NCI-H2171 treated with DMSO at 0.1 percent for 48 hours (cell line): ENCODE measurements around the gene CR1.
A peak's percentile ranks its signal among the peaks of the same experiment; 100 is the strongest.
"Not testable (repeated sequence)": the region's sequence is repeated elsewhere in the genome, so short reads cannot be mapped to it uniquely, and the experiment has no call there.

ENCODE experiments used
- DNase-seq: peaks from one replicate; lab custom pipeline; 2025; lab: John Stamatoyannopoulos, UW

Gene CR1

DNA sequence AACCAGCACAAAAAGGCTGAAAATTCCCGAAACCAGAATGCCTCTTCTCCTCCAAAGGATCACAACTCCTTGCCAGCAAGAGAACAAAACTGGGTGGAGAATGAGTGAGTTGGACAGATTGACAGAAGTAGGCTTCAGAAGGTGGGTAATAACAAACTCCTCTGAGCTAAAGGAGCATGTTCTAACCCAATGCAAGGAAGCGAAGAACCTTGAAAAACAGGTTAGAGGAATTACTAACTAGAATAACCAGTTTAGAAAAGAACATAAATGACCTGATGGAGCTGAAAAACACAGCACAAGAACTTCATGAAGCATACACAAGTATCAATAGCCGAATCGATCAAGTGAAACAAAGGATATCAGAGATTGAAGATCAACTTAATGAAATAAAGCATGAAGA, 93.5 kb downstream of the CR1 start:
- not testable (repeated sequence) for DNase-seq

DNA sequence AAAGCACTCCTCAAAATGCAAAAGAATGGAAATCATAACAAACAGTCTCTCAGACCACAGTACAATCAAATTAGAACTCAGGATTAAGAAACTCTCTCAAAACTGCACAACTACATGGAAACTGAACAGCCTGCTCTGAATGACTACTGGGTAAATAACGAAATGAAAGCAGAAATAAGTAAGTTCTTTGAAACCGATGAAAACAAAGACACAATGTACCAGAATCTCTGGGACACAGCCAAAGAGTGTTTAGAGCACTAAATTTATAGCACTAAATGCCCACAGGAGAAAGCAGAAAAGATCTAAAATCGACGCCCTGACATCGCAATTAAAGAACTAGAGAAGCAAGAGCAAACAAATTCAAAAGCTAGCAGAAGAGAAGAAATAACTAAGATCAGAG, 95.2 kb downstream of the CR1 start:
- not testable (repeated sequence) for DNase-seq

DNA sequence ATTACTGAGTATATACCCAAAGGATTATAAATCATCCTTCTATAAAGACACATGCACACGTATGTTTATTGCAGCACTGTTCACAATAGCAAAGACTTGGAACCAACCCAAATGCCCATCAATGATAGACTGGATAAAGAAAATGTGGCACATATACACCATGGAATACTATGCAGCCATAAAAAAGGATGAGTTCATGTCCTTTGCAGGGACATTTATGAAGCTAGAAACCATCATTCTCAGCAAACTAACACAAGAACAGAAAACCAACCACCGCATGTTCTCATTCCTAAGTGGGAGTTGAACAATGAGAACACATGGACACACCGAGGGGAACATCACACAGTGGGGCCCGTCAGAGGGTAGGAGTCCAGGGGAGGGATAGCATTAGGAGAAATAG, 98.1 kb downstream of the CR1 start:
- DNase-seq = not testable (repeated sequence)

DNA sequence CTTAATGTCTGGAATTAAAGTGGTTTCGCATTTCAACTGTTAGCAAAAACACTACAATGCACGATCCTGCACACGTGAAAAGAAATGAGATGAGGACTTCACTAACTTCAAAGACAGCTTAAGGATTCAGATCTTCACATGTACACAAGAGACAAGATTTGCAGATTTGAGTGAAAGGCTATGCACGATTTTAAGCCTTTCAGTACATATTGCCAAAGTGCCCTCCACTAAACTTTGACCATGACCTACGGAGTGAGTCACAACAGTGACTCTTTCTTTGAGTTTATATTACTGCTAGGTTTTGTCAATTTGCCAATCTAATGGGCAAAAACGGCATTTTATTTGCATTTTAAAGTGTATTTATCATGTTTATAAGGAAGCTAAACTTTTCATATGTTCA, 107.8 kb downstream of the CR1 start:
- DNase-seq = no peak

DNA sequence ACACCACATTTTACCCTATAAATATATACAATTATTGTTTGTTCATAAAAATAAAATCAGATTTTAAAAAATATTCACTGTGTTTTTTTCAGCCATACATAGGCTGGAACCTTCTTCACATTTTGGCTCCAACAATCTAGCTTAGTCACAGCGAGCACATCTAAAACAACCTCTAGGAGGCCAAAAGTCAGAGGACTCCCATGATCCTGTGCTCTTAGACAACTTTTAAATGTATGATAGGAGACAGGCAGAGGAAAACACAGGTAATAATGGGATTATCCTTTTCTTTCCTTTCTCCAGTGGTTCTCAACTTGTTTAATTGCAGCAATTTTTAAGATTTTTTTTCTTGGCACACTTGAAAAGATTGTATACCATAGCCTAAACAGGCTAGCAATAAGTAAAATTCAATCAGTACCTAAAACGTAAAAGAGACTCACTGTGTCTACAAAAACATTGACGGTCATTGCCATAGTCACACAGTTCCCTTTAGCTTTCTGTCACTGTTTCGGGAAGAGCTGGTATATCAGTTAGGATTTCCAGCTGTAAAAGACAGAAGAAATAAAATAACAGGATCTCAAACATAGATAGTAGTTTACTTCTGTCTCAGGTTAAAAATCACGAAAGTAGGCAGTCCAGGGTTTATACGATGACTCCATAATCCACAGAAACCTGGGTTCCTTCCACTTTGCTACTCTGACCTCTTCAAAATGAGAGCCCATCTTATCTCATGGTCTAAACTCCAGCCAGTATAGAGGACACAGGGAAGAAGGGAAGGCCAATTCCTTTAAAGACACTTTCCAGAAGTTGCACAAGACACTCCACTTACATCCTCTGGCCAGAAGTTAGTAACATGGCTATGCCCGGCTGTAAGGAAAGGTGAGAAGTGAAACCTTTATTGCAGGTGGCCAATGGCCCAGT, 109.7 kb downstream of the CR1 start:
- DNase-seq = no peak

DNA sequence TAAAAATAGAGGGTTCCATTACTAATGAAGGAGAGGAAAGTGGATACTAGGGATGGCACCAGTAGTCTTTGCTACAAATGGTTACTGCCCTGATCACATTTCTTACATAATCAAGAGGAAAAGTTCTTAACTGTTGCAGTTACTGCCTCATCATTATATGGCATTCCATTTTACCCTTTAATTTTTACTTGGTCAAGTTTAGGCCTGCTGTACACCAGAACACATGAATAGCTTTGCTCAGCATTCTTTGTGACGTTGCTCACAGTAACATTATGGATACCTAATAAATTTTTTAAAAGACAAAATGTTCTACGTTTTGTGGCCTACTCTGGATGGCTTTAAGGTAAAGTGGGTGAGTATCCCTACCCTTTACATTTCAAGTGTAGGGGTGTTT, 110.4 kb downstream of the CR1 start:
- no peak for DNase-seq

DNA sequence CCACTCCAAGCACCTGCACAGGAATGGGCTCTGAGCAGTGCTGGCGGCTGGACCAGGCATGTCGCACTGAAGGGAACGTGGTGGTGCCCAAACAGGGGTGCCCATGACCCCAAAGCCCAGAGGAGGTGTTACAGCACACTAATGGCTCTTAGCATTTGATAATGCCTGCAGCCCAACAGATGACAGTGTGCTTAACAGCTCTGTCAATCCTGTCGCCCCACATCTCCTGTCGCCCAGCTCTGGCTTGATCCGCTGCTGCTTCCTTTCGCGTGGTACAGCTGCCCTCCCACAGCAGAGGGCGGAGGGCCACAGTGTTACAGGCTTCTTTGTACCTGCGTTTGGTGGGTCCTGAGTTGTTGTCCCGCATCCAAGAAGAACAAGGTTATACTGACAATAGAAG, 116.8 kb downstream of the CR1 start:
- DNase-seq = no peak

DNA sequence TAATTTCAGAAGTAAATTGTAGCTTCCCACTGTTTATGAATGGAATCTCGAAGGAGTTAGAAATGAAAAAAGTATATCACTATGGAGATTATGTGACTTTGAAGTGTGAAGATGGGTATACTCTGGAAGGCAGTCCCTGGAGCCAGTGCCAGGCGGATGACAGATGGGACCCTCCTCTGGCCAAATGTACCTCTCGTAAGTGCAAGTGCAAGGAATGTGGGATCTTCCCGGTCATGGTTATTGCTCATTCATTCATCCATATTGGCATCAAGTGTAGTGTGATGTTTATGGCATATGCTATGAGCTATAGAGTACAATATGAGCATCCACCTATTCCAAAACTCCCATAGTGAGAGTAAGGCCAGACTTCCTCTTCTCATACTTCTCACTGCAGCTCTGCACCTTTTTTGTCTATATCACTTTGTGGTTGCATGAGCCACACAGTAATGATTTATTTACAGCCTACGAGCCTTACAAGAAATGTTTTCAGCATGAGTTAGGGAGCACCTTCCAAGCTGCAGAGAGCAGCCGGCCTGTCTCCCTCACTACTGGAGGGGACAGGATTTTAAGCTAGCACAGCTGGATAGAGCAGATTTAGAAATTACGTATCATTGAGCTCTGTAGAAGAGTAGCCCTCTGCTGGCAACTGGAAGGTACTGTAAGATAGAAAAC, 124.0 kb downstream of the CR1 start:
- peak; percentile 50 for DNase-seq

DNA sequence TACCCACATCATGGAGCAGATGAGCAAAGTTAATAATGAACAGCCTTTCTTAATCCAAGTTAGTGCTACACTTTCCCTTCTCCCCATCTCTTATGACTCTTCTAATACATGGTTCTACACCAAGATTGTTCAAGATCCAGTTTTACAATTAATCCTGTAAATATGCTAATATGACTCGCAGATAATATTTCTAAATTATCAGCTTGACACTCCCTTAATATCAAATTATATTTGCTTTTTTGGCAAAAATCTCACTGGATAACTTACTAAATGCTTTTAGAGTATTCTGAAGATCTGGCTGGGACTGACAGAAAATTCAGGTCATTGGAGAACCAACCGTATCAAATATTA, 124.6 kb downstream of the CR1 start:
- DNase-seq = no peak

DNA sequence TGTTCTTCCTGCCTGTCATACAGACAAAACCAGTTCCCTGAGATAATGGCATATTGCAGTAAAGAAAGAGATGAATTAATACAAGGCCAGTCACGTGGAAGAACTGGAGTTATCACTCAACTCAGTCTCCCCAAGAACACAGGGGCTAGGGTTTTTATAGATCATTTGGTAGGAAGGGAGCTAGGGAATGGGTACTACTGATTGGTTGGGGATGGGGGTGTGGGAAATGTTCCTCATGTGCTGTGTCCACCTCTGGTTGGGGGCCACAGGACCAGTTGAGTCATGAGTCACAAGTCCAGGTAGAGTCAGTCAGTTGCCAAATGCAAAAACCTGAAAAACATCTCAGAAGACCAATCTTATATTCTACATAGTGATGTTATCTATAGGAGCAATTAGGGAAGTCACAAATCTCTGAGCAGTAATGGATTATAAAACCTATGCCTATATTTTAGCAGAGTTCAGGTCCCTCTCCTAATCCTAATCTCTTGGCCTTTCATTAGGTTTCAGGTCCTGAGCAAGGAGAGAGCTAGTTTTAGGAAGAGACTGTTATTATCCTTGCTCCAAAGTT, 129.6 kb downstream of the CR1 start:
- not testable (repeated sequence) for DNase-seq

DNA sequence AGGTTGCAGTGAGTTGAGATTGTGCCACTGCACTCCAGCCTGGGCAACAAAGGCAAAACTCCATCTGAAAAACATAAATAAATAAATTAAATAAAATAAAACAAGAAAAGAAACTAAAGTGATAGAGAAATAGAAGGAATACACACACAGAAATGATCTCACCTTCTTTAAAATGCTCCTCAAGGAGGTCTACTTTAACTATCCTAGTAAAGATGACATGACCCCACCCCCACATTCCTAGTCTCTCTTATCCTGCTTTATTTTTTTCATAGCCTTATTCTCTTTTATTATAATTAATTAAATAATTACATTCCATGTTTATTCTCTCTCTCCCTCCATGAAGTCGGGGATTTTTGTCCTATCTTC, 131.0 kb downstream of the CR1 start:
- DNase-seq = no peak

DNA sequence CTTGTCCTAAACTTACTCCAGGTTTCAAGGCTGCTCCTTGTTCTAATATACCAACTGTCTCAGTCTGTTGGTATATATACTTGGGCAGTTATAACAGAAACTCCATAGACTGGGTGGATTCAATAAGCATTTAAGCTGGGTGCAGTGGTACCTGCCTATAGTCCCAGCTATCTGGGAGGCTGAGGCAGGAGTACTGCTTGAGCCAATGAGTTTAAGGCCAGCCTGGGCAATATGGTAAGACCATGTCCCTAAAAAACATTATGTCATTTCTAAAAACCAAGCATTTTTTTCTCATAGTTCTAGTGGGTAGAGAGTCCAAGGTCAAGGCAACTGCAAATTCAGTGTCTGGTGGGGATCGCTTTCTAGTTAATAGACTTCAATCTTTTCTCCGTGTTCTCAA, 131.5 kb downstream of the CR1 start:
- DNase-seq = no peak

DNA sequence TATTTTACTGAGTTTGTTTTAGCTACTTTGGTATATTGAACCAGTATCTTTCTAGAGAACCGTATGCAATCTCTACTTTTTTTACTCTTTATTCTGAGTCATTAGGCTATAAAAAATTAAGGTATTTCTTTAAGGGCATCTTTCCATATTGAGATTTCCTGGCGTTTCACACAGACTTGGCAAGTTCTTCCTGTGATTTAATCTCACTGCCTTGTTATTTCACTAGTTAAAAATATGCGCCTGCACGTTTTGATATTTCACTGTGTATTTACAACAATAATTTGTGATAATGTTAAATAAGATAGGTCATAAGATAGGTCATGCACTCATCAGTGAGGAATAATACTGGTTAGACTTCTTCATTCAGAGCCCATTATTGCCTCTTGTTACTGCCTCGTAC, 132.8 kb downstream of the CR1 start:
- DNase-seq = no peak

DNA sequence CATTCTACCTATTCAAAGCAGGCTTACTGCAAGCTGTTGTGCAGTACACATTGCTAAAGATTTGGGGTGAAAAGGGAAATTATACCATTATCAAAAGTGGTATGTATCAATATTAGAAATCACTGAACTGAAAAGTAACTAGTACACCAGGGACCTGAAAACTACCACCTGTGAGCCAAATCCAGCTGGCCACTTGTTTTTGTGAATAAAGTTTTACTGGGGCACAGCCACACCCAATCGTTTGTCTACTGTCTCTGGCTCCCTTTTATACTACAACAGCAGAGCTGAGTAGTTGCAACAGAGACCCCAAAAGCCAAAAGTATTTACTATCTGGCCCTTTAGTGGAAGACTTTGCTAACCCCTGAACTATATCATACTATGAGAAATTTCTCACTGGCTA, 135.2 kb downstream of the CR1 start:
- no peak for DNase-seq

DNA sequence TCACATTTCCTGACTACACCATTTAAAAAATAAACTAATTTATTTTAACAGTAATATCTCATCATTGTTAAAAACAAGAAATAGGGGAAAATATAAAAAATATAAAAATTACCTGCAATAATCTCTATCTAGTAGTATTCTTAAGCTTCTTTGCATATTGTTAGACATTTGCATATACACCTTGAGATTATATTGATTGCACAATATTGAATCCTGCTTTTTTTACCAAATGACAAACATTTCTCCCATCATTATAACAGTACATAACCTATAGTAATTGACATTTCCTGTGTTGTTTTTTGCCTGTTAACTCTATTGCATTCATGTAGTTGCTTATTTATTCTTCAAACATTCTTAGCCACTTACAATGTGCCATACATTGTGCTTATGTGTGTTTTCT, 137.3 kb downstream of the CR1 start:
- DNase-seq = no peak

DNA sequence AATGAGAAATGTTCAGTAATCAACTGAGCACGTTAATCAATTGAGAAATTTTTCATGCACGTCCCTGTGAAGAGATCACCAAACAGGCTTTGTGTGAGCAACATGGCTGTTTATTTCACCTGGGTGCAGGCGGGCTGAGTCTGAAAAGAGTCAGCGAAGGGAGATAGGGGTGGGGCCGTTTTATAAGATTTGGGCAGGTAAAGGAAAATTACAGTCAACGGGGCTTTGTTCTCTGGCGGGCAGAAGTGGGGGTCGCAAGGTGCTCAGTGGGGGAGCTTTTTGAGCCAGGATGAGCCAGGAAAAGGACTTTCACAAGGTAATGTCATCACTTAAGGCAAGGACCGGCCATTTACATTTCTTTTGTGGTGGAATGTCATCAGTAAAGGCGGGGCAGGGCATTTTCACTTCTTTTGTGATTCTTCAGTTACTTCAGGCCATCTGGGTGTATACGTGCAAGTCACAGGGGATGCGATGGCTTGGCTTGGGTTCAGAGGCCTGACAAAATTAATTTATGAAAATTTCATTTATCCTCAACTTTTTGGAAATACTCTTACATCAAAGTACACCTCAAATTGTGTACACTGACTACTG, 137.8 kb downstream of the CR1 start:
- not testable (repeated sequence) for DNase-seq

DNA sequence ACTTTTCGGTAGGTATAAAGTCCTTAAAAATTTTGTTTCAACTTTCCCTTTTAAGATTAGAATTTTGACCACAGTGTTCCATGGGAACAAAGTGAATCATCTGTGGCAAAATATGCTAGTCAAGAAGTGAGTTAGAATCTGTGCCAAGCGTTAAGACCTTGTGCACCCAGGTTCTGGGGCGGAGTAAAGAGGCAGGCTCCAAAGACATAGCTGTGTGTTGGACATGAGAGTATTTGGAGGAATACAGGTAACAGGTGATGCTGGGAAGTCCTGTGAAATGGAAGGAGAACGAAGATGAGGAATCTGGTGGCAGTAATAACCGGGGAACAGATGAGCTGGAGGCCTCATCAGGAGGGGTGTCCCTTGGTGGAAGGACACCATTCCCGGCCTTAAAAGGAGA, 138.3 kb downstream of the CR1 start:
- DNase-seq = not testable (repeated sequence)

DNA sequence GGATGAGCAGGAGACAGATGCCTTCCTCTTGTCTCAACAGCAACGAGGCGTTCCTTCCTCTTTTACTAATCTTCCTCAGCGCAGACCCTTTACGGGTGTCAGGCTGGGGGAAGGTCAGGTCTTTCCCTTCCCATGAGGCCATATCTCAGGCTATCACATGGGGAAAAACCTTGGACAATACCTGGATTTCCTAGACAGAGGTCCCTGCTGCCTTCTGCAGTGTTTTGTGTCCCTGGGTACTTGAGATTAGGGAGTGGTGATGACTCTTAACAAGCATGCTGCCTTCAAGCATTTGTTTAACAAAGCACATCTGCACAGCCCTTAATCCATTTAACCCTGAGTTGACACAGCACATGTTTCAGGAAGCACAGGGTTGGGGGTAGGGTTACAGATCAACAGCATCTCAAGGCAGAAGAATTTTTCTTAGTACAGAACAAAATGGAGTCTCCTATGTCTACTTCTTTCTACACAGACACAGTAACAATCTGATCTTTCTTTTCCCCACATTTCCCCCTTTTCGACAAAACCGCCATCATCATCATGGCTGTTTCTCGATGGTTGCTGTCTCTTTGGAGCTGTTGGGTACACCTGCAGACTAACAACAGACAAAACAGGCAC, 139.7 kb downstream of the CR1 start:
- DNase-seq = not testable (repeated sequence)

DNA sequence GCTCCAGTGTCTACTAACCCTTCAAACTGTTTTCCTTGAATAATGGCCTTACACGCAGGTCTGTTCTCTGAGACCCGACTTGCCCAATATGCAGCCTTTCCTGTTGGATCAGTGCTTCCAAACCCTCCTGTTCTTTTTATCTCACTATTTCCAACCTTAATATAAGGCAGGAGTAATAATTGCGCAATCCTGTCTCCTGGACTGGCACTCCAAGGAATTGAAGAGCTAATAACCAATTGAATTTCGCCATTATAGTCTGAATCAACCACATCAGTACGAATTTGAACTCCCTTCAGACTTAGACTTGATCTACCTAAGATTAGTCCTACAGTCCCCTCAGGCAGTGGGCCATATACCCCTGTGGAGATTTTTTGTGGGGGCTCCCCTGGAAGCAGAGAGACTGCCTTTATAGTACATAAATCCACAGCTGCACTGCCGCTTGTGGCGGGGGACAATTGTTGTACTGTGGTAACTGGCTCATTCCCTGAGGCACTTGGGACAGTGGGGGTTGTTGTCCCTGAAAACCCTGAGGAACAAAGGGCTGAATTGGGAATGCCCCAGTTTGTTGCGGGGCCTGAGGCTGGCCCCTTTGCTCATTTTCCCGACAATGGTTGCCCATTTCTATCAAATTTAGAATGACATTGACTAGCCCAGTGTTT, 142.7 kb downstream of the CR1 start:
- DNase-seq = not testable (repeated sequence)

DNA sequence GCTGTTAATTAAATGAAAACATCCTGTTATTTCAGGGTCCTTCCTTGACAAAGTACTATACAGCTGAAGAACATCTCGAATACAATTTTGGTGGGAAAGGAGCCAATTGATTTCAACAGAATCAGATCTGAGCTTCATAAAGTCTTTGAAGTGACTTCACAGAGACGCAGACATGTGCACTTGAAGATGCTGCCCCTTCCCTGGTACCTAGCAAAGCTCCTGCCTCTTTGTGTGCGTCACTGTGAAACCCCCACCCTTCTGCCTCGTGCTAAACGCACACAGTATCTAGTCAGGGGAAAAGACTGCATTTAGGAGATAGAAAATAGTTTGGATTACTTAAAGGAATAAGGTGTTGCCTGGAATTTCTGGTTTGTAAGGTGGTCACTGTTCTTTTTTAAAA, 143.4 kb downstream of the CR1 start:
- not testable (repeated sequence) for DNase-seq

DNA sequence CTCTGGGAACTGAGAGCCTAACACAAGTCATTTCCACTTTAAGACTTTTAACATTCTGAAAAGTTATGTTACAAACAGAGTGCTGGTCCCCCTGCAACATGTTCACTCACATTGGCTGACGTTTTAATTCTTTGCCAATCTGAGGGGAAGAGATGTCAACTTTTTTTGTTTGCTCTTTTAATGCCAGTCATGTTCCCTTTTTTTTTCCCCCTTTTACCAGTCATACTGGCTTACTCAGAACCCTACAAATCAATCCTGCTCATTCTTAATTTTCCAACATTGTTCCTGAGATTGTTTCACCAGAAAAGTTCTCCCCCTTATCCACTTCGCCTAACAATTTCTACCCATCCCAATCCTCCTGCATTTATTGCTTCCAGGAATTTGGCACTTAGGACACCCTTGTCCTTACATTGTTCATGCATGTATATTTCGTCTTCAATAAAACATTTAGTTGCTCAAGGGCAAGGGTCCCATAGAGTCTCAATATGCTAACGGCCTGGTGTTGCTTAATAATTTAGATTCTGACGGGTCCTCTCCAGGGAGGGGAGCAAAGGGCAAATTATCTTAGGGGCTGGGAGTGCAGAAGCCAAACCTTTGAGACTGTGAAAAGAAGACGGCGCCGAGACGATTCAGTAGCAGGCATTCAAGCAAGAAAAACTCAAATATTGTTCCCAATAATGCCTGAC, 148.4 kb downstream of the CR1 start:
- no peak for DNase-seq
